Measurements from ENCODE around the gene FAM53A. TPM values are rescaled to one million over a fixed set of nuclear protein-coding genes. Genes with fewer than 3 reads are reported as not detected.
A peak's percentile ranks its signal among the peaks of the same experiment; 100 is the strongest.

FAM53A gene
- total RNA-seq, 3 donors from 2014 or later, result 0.65 to 1.8 (median 1.4) TPM

- Histone ChIP-seq H3K4me1 (ENCODE audit: low read depth) (no peaks in the 10 kb centered on the region), H3K4me3 (no peak overlapping the region), H3K36me3 (ENCODE audit: low read depth) (no peaks in the 10 kb centered on the region), H3K9me3 (no peaks in the 10 kb centered on the region)
- TF ChIP-seq CTCF (IDR thresholded peaks at IDR 0.05), result no peak
- intact Hi-C loops (cut with DNase I, micrococcal nuclease), result no loop called here
- no peak for ATAC-seq
- DNase-seq, result peak in 1 of 3 donors; percentile 33
These were observed 81.3 kb downstream of the FAM53A start for GRCh38 chr4:1602655-1603412.

- TF ChIP-seq CTCF (IDR thresholded peaks at IDR 0.05), result no peak
- H3K4me1 ChIP-seq (ENCODE audit: low read depth), result no peaks in the 10 kb centered on the region
- no peak overlapping the region for H3K4me3 ChIP-seq
- H3K36me3 ChIP-seq (ENCODE audit: low read depth), result no peaks in the 10 kb centered on the region
- intact Hi-C loops (cut with DNase I, micrococcal nuclease), result no loop called here
- ATAC-seq (no peak), DNase-seq (peak in 1 of 3 donors; percentile 20)
- H3K9me3 ChIP-seq, result no peaks in the 10 kb centered on the region
These were observed 82.1 kb downstream of the FAM53A start for GRCh38 chr4:1601852-1602654.

- no peak overlapping the region for H3K4me3 ChIP-seq
- ATAC-seq (no peak), DNase-seq (peak in 1 of 3 donors; percentile 6)
- intact Hi-C loops (cut with DNase I, micrococcal nuclease), result no loop called here
- TF ChIP-seq CTCF (IDR thresholded peaks at IDR 0.05), result no peak
- H3K36me3 ChIP-seq (ENCODE audit: low read depth), result no peaks in the 10 kb centered on the region
- H3K4me1 ChIP-seq (ENCODE audit: low read depth), result no peaks in the 10 kb centered on the region
- H3K9me3 ChIP-seq, result no peaks in the 10 kb centered on the region
These were observed 82.6 kb downstream of the FAM53A start for GRCh38 chr4:1601533-1601835.

- no peak for TF ChIP-seq CTCF (IDR thresholded peaks at IDR 0.05)
- ATAC-seq (no peak), DNase-seq (peak in 1 of 3 donors; percentile 34)
- Histone ChIP-seq H3K4me3 (no peak overlapping the region), H3K4me1 (ENCODE audit: low read depth) (no peaks in the 10 kb centered on the region), H3K36me3 (ENCODE audit: low read depth) (no peaks in the 10 kb centered on the region), H3K9me3 (no peaks in the 10 kb centered on the region)
- intact Hi-C loops (cut with DNase I, micrococcal nuclease), result no loop called here
These were observed 83.1 kb downstream of the FAM53A start for GRCh38 chr4:1600811-1601532.

GRCh38 chr4:1600211-1600780 lies 83.8 kb downstream of the FAM53A start:
- TF ChIP-seq CTCF (IDR thresholded peaks at IDR 0.05), result no peak
- DNase-seq (peak in 2 of 3 donors; percentile 11 to 29), ATAC-seq (no peak)
- no peaks in the 10 kb centered on the region for H3K4me1 ChIP-seq (ENCODE audit: low read depth)
- no peak overlapping the region for H3K4me3 ChIP-seq
- intact Hi-C loops (cut with DNase I, micrococcal nuclease), result no loop called here
- H3K36me3 ChIP-seq (ENCODE audit: low read depth), result no peaks in the 10 kb centered on the region
- H3K9me3 ChIP-seq, result no peaks in the 10 kb centered on the region
